ENCODE measurements around the gene MAB21L4. TPM values are rescaled to one million over a fixed set of nuclear protein-coding genes. Genes with fewer than 3 reads are reported as not detected.

MAB21L4 gene
- polyA plus RNA-seq, 3 donors, result 0.37 to 0.48 TPM; not detected in 1

DNA sequence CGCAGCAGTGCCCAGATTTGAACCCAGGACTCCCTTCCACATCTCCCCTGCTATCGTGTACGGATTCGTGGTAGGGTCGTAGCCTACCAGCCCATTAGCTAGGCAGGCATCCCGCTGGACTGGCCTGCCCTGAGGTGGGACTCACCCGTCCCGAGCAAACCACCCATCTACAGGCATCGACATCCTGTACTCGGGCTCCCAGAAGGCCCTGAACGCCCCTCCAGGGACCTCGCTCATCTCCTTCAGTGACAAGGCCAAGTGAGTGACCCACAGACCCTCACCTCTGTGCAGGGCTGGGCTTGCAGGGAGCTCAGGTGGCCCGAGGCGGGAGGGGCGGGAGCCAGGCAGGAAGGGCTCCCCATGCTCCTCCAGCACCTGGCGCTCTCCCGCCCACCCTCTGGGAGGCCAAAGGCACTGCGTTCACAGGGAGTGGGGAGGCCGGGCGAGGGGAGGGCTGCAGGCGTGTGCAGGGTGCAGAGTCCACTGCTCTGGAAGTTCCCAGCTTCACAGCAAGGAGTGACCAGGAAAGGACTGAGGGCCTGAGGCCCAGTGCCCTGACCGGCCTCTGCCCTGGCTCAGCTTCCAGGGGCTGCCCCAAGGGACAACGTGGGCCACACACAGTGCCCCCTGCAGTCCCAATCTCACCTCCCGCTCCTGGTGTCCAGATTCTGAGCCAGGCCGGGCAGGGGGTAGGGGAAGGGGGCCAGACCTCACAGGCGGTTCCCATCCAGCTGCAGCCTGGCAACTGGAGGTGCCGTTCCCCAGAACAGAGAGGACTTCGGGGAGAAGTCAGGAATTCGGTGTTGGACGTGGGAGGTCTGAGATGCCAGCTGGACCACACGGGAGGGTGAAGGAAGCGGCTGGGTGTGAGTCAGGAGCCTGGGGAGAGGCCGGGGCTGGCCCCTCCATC is 21.9 kb downstream of the MAB21L4 start:
- no peak overlapping the region for H3K27ac ChIP-seq (ENCODE audit: low read depth, low read length)
- WGBS, 3 donors, result 69 to 80% (median 77%) methylated on average over 31 to 33 of the region's 33 CpGs

DNA sequence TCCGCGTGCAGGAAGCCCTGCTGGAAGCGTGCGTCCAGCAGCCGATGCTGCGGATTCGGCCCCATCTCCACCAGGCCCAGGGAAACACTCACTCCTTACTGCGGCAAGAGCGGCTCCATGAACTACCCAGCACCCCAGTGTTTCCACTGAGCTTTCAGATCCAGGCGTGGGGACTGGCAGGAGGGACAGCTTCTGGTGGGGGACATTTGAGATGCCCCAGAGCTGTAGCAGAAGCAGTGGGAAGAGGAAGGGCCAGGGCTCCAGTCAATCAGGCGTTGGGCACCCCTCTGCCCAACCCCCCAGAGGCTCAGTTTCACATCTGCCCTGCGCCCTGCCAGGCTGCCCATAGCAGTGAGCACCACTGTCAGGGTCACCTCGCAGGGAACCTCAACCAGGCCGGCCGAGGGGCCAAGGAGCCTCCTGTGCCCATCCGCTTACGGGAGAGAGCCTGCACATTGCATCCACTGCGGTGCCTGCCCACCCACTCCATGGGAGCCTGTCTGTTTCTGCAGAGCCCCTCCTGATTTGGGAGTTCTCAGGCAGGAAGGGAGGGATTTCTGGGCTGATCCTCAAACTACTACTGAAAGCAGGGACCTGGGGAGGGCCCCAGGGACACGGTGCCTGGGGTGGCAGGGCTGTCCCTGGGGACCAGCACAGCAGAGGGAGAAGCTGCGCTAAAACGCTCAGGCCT is 22.7 kb downstream of the MAB21L4 start:
- no peak overlapping the region for H3K27ac ChIP-seq (ENCODE audit: low read depth, low read length)
- WGBS, 3 donors, result 88 to 94% (median 92%) methylated on average over 20 to 21 of the region's 21 CpGs

DNA sequence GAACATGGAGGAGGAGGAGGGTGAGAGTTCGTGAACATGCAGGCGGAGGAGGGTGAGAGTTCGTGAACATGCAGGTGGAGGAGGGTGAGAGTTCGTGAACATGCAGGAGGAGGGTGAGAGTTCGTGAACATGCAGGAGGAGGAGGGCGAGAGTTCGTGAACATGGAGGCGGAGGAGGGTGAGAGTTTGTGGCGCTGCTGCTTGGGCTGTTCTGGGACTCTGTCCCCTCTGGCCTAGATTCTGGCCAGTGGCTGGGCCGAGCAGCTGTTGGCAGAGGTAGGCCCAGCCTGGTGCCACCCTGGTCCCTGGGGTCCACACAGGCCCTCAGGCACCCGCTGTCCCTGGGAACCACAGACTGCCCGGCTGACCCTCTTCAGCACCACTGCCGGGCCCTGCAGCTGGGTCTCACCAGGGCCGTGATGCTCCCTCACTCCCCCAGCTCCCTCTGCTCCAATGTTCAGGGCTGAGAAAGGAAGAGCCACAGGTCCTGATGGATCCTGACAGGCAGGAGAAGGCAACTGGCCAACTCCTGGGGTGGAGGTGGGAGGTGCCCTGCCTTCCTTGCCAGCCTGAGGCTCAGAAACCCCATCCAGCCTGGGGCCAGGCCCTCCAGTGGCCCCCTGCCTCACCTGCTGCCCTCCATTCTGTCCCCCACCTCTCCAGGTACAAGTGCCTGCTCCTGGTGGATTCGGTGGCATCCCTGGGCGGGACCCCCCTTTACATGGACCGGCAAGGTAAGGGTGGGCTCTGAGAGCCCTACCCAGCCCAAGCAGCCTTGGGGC is 23.4 kb downstream of the MAB21L4 start:
- no peak overlapping the region for H3K27ac ChIP-seq (ENCODE audit: low read depth, low read length)
- 77 to 89% (median 82%) methylated on average over 17 of the region's 17 CpGs for WGBS, 3 donors

GRCh38 chr2:240871071-240871958 is 24.6 kb downstream of the MAB21L4 start:
- WGBS, 3 donors, result 84 to 88% (median 85%) methylated on average over 14 to 16 of the region's 16 CpGs
- H3K27ac ChIP-seq (ENCODE audit: low read depth, low read length), result no peak overlapping the region

DNA sequence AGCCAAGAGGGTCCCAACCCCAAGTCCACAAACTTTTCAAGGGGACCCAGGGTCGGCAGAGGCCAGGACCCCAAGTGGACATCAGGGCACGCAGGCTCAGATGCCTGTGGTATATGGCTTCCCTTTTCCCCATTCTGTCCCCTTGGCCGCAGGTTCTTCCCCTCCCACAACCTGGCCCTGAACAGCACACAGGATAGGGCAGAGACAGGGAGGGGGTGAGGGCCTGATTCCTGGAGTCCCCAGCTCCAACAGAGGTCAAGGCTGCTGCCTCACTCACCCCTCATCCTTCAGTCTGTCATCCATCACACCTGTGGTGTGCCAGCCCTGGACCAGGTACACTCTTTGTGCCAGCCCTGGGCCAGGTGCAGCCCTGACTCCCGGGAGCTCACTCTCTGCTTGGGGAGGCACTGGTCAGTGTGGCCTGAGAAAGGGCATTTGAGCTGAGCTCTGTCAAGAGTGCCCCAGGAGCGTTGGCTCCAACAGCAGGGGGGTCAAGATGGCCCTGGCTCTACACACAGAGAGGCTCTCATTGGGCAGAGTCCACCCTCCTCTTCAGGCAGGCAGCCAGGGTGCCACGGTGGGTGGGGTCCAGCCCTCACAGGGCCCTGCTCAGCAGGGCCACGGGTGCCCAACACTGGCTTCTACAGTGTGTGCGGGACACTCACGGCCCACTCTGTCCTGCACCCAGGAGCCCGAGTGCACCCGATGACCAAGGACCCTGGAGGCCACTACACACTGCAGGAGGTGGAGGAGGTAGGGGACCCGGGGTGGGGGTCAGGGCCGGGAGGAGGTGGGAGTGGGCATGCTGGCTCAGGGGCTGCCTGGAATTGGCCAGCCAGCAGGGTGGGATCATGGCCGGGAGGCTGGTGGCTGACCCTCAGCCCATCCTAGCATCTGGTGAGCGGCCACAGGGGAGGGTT is 25.7 kb downstream of the MAB21L4 start:
- H3K27ac ChIP-seq (ENCODE audit: low read depth, low read length), result no peak overlapping the region
- WGBS, 3 donors, result 84 to 90% (median 88%) methylated on average over 15 of the region's 15 CpGs

- 89 to 96% (median 89%) methylated on average over 25 of the region's 25 CpGs for WGBS, 3 donors
Measured at GRCh38 chr2:240869109-240869955, 26.6 kb downstream of the MAB21L4 start.

GRCh38 chr2:240868286-240869108 is 27.5 kb downstream of the MAB21L4 start, which contains the start of gene AGXT:
Gene AGXT (plus strand): TSS chr2:240868824. CDS start chr2:240868866, 42 bp downstream.
- WGBS, 3 donors, result 74 to 81% (median 81%) methylated on average over 21 of the region's 21 CpGs

More at GRCh38 chr2:240869109-240869955, 26.6 kb downstream of the MAB21L4 start:
- H3K27ac ChIP-seq (ENCODE audit: low read depth, low read length), result no peak overlapping the region

DNA sequence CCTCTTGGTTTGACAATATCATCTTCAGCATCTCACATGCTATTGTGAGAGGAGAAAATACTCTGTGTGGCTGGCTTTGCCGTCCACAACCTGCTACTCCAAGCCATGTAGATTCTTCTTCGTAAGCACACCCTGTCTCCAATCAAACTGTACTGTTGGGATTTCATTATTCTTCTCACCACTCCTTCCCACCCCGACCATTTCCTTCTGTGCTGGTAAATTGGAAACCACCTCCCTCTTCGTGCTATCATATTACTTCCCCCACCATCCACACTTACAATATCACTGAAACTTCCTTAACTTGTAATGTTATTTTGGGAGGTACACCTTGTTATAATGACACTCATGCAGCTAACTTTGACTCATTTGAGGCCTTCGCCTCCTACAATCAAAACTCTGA is 30.6 kb downstream of the MAB21L4 start:
- 58 to 85% (median 76%) methylated on average over 5 of the region's 5 CpGs for WGBS, 3 donors
- no peak overlapping the region for H3K27ac ChIP-seq (ENCODE audit: low read depth, low read length)

More at GRCh38 chr2:240868286-240869108, 27.5 kb downstream of the MAB21L4 start, which contains the start of gene AGXT:
- H3K27ac ChIP-seq (ENCODE audit: low read depth, low read length), result no peak within 1 kb of the TSS

DNA sequence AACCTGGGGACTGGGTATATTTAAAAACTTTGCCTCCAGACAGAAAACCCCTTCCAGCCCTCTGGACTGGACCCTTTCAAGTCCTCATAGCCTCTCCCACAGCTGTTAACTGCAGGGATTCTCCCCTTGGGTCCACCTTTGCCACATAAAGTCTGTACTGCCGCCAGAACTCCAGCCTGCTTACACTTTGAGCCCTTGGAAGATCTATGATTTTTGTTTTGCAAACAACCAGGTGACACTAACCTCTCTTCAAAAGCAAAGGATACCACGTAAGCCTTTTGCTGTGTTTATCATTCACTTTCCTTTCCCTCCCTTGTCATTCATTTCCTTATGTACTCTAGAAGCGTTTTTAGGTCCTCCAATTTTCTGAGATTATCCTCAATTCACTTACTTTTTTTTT is 31.5 kb downstream of the MAB21L4 start:
- H3K27ac ChIP-seq (ENCODE audit: low read depth, low read length), result no peak overlapping the region
- 79 to 81% (median 80%) methylated on average over 3 of the region's 3 CpGs for WGBS, 3 donors

- WGBS, 3 donors, result 80 to 88% (median 85%) methylated on average over 2 of the region's 2 CpGs
- H3K27ac ChIP-seq (ENCODE audit: low read depth, low read length), result no peak overlapping the region
Measured at GRCh38 chr2:240861547-240861946, 34.4 kb downstream of the MAB21L4 start.

DNA sequence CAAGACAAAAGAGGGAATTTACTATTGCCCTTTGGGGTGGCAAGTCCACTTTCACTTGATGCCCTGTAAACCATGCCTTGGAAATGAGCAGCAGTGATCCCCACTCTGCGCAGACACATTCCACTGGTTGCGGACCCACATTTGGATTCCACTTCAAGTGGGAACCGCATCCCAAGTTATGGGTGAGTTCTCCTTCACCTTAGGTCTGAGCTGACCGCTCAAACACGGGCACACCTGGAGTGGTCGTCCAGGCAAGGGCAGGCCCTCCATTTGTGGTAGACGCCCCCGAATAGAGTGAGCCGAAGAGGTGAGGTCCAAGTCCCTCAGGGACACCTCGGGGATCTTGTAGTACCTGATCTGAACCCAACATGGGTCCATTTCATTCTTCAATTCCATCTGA is 37.1 kb downstream of the MAB21L4 start:
- H3K27ac ChIP-seq (ENCODE audit: low read depth, low read length), result no peak overlapping the region
- WGBS, 3 donors, result 92 to 95% (median 93%) methylated on average over 10 of the region's 10 CpGs

DNA sequence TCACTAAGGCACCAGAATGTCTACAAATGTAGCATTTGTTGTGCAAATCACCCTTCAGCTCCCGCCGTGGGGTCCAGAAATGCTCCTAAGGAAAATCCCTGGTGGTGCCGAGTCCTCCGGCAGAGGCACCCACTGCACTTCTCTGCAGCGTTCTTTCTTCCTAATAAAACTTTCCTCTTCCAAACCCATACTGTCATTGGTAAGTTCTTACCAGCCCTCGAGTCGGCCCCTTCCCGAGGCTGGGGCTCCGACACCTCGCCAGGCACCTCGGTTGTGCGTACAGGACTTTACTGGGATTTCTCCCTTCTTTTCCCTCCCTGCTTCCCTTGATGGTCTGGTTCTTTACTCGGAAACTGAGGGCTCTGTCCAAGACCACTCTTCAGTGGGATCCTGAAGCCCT is 37.6 kb downstream of the MAB21L4 start:
- WGBS, 3 donors, result 83 to 96% (median 91%) methylated on average over 13 of the region's 13 CpGs
- H3K27ac ChIP-seq (ENCODE audit: low read depth, low read length), result no peak overlapping the region

DNA sequence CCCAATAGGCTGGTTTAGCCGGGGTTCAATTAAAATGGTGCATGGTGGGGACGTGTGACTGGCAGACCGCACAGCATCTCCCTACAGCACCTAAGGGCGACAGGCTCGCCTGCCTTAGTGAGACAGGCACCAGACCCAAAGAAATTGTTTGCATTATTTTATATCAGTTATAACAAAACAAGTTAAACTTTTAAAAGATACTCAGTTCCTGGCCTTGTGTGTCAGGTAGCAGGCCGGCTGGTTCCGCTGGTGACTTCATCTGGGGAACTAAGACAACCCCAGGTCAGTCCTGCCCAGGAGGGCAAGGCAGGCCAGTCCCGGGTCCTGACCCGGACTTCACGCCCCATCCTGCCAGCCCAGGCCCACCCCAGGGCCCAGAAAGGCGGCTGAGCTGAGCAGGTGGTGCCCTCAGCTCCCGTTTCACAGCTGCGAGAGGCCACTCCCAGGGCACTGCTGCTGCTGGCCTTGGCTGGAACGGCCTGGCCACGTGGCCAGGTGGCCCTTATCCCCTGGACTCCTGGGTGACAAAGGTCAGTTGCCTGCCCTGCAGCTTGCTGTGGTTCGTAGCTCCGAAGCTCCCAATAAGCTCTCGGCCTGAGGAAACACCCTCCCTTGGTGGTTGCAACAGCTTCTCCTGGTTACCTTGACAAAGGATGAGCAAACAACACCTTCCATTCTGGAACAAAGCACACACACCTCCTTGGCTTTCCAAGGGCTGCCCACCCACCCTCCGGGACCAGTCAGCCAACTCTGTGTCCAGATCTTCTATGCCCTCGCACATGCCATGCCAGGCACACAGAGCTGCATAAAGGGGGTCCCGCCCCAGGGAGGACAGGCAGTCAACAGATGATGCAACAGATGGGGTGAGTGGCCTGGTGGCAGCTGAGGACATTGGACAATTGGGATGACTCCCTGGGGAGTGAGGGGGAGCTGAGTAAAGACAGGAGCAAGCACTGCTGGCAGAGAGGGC is 38.6 kb downstream of the MAB21L4 start:
- no peak overlapping the region for H3K27ac ChIP-seq (ENCODE audit: low read depth, low read length)
- 63 to 87% (median 83%) methylated on average over 21 of the region's 21 CpGs for WGBS, 3 donors

Data from adipose tissue (tissue), 3 donors.